Erythroblast (primary cell): Measurements from ENCODE around the gene RAPGEF2.

Experiments used
- GATA1 ChIP-seq: IDR thresholded peaks from 2 replicates; pipeline ENCODE4 v1.6.1; 2011; ENCODE audit warnings: low read depth, mild to moderate bottlenecking, control low read depth, low read length, moderate library complexity
- POLR2A ChIP-seq: IDR thresholded peaks from 2 replicates; pipeline ENCODE4 v1.6.1; 2011; ENCODE audit warnings: mild to moderate bottlenecking, low read length

DNA sequence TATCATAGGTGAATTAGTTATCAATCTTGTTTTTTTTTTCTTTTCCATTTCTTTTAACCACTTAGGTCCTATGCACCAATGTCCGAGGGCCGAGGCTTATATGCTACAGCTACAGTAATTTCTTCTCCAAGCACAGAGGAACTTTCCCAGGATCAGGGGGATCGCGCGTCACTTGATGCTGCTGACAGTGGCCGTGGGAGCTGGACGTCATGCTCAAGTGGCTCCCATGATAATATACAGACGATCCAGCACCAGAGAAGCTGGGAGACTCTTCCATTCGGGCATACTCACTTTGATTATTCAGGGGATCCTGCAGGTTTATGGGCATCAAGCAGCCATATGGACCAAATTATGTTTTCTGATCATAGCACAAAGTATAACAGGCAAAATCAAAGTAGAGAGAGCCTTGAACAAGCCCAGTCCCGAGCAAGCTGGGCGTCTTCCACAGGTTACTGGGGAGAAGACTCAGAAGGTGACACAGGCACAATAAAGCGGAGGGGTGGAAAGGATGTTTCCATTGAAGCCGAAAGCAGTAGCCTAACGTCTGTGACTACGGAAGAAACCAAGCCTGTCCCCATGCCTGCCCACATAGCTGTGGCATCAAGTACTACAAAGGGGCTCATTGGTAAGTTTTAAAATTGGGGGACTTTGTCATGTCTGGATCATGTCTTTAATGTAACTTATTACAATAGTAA, 250.7 kb downstream of the RAPGEF2 start:
- TF ChIP-seq POLR2A = no peak
- no peak for TF ChIP-seq GATA1
